ENCODE results near the gene BASP1.

GRCh38 chr5:17187011-17187785 lies 30.2 kb upstream of the BASP1 start:
- no peak for TF ChIP-seq POLR2AphosphoS5 (IDR thresholded peaks at IDR 0.05)
- no peak for TF ChIP-seq CTCF (IDR thresholded peaks at IDR 0.05)
